GM19035 (cell line): ENCODE results near the gene DECR2.
A peak's percentile ranks its signal among the peaks of the same experiment; 100 is the strongest.
"Not testable (repeated sequence)": the region's sequence is repeated elsewhere in the genome, so short reads cannot be mapped to it uniquely, and the experiment has no call there.

Experiments used
- ATAC-seq: cut with Tn5 transposase; IDR thresholded peaks from one replicate; pipeline ENCODE4 v1.9.1; 2021; ENCODE audit not compliant: unreplicated experiment

Gene DECR2, protein sequence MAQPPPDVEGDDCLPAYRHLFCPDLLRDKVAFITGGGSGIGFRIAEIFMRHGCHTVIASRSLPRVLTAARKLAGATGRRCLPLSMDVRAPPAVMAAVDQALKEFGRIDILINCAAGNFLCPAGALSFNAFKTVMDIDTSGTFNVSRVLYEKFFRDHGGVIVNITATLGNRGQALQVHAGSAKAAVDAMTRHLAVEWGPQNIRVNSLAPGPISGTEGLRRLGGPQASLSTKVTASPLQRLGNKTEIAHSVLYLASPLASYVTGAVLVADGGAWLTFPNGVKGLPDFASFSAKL

GRCh38 chr16:401468-402348 is at the start of gene DECR2:
TSS of gene DECR2 (plus strand) at chr16:401885. CDS start at chr16:401964, 79 bp downstream.
- peak; percentile 61 for ATAC-seq

- peak; percentile 54 for ATAC-seq
These were observed 48.9 kb upstream of the DECR2 start, which contains the start of gene AXIN1 for GRCh38 chr16:352547-353403. TSS of gene AXIN1 (minus strand) at chr16:352723. CDS start at chr16:347025, 5,698 bp downstream.

DNA sequence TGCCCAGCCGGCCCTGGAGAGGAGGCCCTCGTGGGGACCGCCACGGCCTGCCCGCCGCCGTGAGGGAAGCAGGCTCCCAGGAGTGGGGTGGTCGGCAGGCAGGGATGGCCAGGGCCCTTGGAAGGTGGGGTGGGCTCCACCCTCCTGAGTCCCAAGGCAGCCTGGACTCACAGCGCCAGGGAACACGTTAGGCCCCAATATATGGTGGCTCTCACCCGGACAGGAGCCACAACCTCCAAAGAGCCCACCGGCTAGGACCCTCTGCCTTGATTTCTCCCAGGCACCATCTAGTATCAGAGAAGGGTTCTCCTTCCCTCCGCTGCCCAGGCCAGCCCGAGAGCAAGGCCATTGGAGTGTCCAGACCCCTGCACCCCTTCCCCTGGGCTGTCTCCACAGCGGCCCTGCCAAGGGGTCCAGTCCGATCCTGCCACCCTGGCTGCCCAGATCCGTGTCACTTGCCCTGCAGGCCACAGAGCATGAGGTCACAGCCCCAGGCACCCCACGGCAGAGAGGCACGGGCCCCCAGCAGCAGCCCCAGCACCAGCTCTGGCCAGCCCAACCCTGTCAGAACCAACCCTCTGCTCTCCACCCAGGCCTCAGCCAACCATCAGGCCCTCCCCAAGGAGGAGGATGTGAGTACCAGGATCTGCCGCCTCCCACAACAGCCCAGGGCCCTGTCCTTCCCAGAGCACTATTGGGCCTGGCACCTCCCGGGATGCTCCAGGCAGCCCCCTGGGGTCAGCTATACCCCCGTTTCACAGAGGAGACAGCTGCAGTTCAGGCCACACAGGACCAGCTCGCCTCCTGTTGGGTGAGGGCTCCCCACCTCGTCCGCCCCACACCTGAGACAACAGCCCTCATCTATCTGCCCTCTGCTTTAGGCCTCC is 48.0 kb upstream of the DECR2 start:
- peak; percentile 7 for ATAC-seq

- ATAC-seq, result no peak
These were observed 47.3 kb upstream of the DECR2 start for GRCh38 chr16:354291-354881.

- ATAC-seq, result no peak
These were observed 46.7 kb upstream of the DECR2 start for GRCh38 chr16:354971-355461.

DNA sequence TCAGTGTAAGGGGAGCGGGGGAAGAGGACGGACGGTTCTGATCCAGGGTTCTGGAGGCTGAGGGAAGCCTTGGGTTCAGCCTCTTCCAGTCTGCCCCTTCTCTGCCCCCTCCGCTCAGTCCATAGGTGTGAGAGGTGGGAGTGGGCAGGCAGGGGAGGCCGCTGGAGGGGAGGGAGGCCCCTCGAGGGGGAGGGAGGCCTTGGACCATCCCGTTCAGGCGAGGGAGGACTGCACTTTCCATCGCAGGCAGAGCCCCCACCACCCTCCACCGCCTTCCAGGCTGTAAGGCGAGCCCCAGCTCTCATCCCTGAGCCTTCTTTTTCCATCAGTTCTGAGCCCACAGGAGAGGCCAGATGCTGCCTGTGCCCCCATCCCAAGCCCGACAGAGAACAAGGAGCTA is 44.9 kb upstream of the DECR2 start:
- no peak for ATAC-seq

DNA sequence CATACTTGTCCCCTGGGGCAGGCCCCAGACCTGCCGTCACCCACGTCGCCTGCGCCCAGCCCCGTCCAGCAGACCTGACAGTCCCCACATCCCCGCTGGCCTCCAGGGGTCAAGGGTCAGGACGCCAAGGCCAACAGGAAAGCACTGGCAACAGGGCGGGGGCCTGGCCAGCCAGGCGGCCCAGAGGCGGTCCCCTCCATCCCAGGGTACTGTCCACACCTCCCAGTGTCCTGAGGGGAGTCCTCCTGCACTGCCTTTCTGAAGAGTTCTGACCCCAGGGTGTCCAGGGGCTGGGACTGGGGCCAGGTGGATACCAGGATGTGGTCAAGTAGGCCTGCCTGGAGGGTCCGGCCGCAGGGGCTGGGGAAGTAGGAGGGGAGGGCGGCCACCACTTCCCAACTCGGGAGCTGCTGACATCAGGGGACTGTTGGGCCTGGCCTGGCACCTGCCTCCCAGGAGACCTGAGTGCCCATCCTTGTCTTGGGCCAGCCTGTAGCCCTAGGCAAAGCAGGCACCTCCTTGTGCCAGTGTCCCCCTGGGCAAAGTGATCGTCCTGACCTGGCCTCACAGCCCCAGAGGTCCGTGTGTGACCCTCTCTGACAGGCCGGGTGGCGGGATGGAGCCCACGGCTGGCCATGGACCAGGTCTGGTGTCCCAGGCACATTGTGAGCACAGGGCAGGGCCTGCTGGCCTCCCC is 42.5 kb upstream of the DECR2 start:
- no peak for ATAC-seq

DNA sequence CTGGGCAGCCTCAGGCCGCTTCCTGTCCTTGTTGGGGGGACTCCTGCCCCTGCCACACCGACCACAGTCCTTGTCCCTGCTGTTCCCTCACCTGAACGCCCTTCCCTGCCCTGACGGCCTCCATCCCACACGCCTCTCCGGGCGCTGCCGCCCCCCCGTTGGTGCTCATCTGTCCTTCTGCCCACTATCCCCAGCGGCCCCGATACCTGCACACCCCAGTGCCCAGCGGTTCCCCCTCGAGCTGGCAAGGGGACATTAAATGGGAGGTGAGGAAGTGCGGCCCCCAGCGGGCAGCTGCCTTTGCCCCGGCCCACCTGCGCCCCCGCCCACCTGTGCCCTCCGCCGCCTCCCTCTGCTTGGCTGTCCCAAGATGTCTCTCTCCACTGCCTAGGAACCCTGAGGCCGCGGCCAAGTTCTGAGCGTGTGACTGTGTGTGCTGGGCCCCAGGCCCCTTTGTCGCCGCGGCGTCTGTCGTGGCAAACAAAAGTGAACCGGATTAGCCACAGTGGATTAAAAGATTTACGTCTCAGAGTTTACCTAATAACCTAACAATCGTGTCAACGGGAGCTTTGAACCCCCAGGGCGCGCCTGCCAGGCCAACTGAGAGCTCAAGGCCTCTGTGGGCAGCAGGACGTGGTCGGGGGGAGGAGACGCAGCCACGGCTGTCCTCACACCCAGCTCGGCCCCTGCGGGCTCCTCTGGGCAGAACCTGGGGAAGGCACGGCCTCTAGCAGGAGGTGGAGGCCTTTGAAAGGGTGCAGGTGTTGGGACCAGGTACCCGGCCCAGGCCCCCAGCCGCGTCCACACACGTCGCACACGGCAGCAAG is 41.6 kb upstream of the DECR2 start:
- ATAC-seq, result no peak

GRCh38 chr16:360698-361336 is 40.9 kb upstream of the DECR2 start:
- no peak for ATAC-seq

- no peak for ATAC-seq
These were observed 40.3 kb upstream of the DECR2 start for GRCh38 chr16:361341-361871.

- ATAC-seq, result peak; percentile 55
These were observed 39.6 kb upstream of the DECR2 start for GRCh38 chr16:361872-362701.

- not testable (repeated sequence) for ATAC-seq
These were observed 39.0 kb upstream of the DECR2 start for GRCh38 chr16:362702-362999.

GRCh38 chr16:363110-363765 is 38.4 kb upstream of the DECR2 start:
- no peak for ATAC-seq

DNA sequence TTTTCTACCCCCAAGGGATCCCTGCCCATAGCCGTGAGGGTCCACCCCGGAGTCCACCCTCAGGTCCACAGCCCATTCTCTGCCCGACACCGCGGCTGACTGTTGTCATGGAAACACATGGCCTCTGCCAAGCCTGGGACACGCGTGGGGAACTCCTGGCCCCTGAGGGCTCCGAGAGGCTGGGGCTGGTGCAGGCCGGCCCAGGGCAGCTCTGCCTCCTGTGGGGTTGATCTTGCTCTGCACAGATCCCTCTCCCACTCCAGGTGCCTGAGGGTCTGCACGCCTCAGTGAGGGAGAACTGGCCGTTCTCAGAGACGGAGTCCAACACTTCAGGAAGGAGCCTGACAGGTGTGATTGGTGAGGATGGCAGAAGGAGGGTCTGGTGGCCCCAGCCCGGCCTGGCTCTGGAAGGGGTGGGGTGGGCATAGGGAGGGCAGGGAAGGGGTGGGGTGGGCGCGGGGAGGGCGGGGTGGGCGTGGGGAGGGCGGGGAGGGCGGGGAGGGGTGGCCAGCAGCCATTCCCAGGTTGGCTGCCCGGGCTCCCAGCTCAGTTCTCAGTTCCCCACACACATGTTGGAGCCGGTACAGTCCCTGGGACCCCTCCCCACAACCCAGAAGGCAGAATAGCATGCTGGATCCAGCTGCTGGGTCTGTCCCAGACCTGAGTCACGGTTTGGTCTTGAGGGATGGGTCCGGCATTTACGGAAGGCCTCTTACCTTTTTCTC is 37.8 kb upstream of the DECR2 start:
- no peak for ATAC-seq
